K562 (cell line): Measurements from ENCODE around the gene CCNL2. TPM values are rescaled to one million over a fixed set of nuclear protein-coding genes. Genes with fewer than 3 reads are reported as not detected.

ENCODE experiments used
- ATAC-seq: fragments of 200-7000 bp; cut with Tn5 transposase; 3 replicates; pipeline ENCODE4 v1.9.1; 2020; ENCODE audit warnings: moderate library complexity
- BruUV-seq: library from RNA; stranded (reverse); fragments of 400-500 nt; replicated peaks from 2 replicates; lab custom pipeline; 2021; lab: Mats Ljungman, UMichigan
- CTCF ChIA-PET: fragments of 300-600 bp; formaldehyde crosslinking; extraction: SDS; loops from one replicate; lab custom pipeline; 2021; ENCODE audit warnings: low intra/inter-chr PET ratio; lab: Yijun Ruan, JAX
- POLR2A ChIA-PET: fragments of 300-600, 350-650 bp; sonication (Branson Sonifier 250); formaldehyde crosslinking; extraction: SDS; loops from one replicate; lab custom pipeline; 2021; ENCODE audit warnings: antibody characterized with exemption, inconsistent platforms; lab: Yijun Ruan, JAX
- DNase-seq, 4 experiments: peaks; one replicate each; pipeline versions ENCODE4 v3.0.0 to v3.0.0-alpha.2; 2011 to 2018; ENCODE audit warnings: low spot score in 3 of 4, mixed read lengths in 3 of 4; ENCODE audit errors: extremely low read depth in 1 of 4
- FAIRE-seq: peaks from 2 replicates; lab custom pipeline; 2011; peaks lifted over from hg19 to GRCh38; lab: Jason Lieb, UNC
- H2AFZ ChIP-seq: 2 replicates; pipeline ENCODE4 v1.6.0; 2011; ENCODE audit warnings: low read depth, low read length, control low read depth, inconsistent platforms
- H3K27ac ChIP-seq: fragments of 200-600 bp; 3 replicates; pipeline ENCODE4 v1.8.0; 2011; ENCODE audit warnings: low read depth, mild to moderate bottlenecking, control low read depth, inconsistent platforms, low read length, moderate library complexity, mixed read lengths; ENCODE audit errors: extremely low read depth
- H3K27me3 ChIP-seq, 2 experiments: fragments of 300-600 bp in 1 of 2; 2 replicates in 1 of 2; 3 replicates in 1 of 2; pipeline versions ENCODE4 v1.6.0 to v1.8.0; 2011; ENCODE audit warnings: inconsistent platforms in 2 of 2, low read length in 2 of 2, mild to moderate bottlenecking in 1 of 2, mixed read lengths in 1 of 2, moderate library complexity in 1 of 2; ENCODE audit not compliant: control insufficient read depth in 2 of 2, insufficient read depth in 2 of 2
- H3K36me3 ChIP-seq: fragments of 300-600 bp; 3 replicates; pipeline ENCODE4 v1.8.0; 2011; ENCODE audit warnings: mild to moderate bottlenecking, low read length, inconsistent platforms; ENCODE audit not compliant: control insufficient read depth, insufficient read depth
- H3K4me1 ChIP-seq, 2 experiments: fragments of 200-600 bp in 1 of 2; replicated peaks in 1 of 2; 2 replicates in 1 of 2; 3 replicates in 1 of 2; pipeline versions ENCODE4 v1.5.1 to v1.8.0; 2011; ENCODE audit warnings: inconsistent platforms in 2 of 2, low read length in 2 of 2, mild to moderate bottlenecking in 1 of 2, mixed read lengths in 1 of 2, moderate library complexity in 1 of 2; ENCODE audit not compliant: control insufficient read depth in 2 of 2, insufficient read depth in 2 of 2
- H3K4me2 ChIP-seq: 2 replicates; pipeline ENCODE4 v1.6.1; 2011; ENCODE audit warnings: low read length, control low read depth, inconsistent platforms, mixed read lengths; ENCODE audit not compliant: insufficient read depth
- H3K4me3 ChIP-seq: fragments of 200-600 bp; sonication (generic), shearing (Covaris generic); 2 replicates; pipeline ENCODE4 v1.5.1; 2016; ENCODE audit warnings: control low read depth, inconsistent platforms
- H3K79me2 ChIP-seq: fragments of 200-600 bp; 3 replicates; pipeline ENCODE4 v1.8.0; 2011; ENCODE audit warnings: low read length, inconsistent platforms; ENCODE audit not compliant: control insufficient read depth, insufficient read depth
- H3K9ac ChIP-seq, 2 experiments: 2 replicates each; pipeline versions ENCODE4 v1.6.0 to v1.6.1; 2011; ENCODE audit warnings: low read depth in 2 of 2, low read length in 2 of 2, control low read depth in 1 of 2, inconsistent platforms in 1 of 2, mild to moderate bottlenecking in 1 of 2, mixed read lengths in 1 of 2; ENCODE audit not compliant: insufficient read depth in 1 of 2
- H3K9me1 ChIP-seq: one replicate; pipeline ENCODE4 v1.6.0; 2011; ENCODE audit warnings: inconsistent platforms, mild to moderate bottlenecking, low read length, moderate library complexity; ENCODE audit not compliant: control insufficient read depth, insufficient read depth
- H3K9me3 ChIP-seq: replicated peaks from 2 replicates; pipeline ENCODE4 v1.5.1; 2011; ENCODE audit warnings: low read depth, low read length, inconsistent platforms; ENCODE audit not compliant: control insufficient read depth, insufficient read depth
- H4K20me1 ChIP-seq: replicated peaks from 2 replicates; pipeline ENCODE4 v1.6.1; 2011; ENCODE audit warnings: low read length, inconsistent platforms, mixed read lengths; ENCODE audit not compliant: control insufficient read depth, insufficient read depth
- CREB1 ChIP-seq, 2 experiments: sonication (generic) in 1 of 2; formaldehyde crosslinking in 1 of 2; IDR thresholded peaks; 2 replicates each; pipeline versions ENCODE4 v1.6.1 to v1.8.0; 2012 to 2022; ENCODE audit warnings: inconsistent platforms in 1 of 2, mild to moderate bottlenecking in 1 of 2, missing genetic modification reagents in 1 of 2, moderate library complexity in 1 of 2
- DIDO1 ChIP-seq: fragments of 450-650 bp; IDR thresholded peaks from 2 replicates; pipeline ENCODE4 v1.6.1; 2016; ENCODE audit warnings: low read depth, missing biosample characterization, missing genetic modification characterization
- E2F8 ChIP-seq: fragments of 450-650 bp; IDR thresholded peaks from 2 replicates; pipeline ENCODE4 v1.7.1; 2018; ENCODE audit warnings: mild to moderate bottlenecking, low read depth; ENCODE audit not compliant: partially characterized antibody
- ETS1 ChIP-seq: conservative IDR thresholded peaks from 2 replicates; pipeline ENCODE4 v1.6.1; 2011; ENCODE audit warnings: low read depth, mild to moderate bottlenecking, low read length; ENCODE audit not compliant: control insufficient read depth
- POLR2G ChIP-seq: fragments of 200-400 bp; formaldehyde crosslinking; IDR thresholded peaks from 2 replicates; pipeline ENCODE4 v1.6.1; 2017; ENCODE audit warnings: low read depth, mild to moderate bottlenecking, antibody characterized with exemption, low read length, moderate library complexity
- SIN3B ChIP-seq: fragments of 450-650 bp; IDR thresholded peaks from 2 replicates; pipeline ENCODE4 v1.6.1; 2017; ENCODE audit warnings: low read depth, mild to moderate bottlenecking, moderate library complexity
- UBTF ChIP-seq, 2 experiments: IDR thresholded peaks; 2 replicates each; pipeline ENCODE4 v1.6.1; 2012; ENCODE audit warnings: improper control_type of control experiment in 2 of 2, low read depth in 2 of 2, low read length in 2 of 2, borderline replicate concordance in 1 of 2
- ZC3H8 ChIP-seq: fragments of 450-650 bp; IDR thresholded peaks from 2 replicates; pipeline ENCODE4 v1.6.1; 2017
- ZNF253 ChIP-seq: fragments of 250-450 bp; sonication (Bioruptor Pico); conservative IDR thresholded peaks from 2 replicates; pipeline ENCODE4 v1.6.1; 2021; ENCODE audit warnings: mild to moderate bottlenecking
- ZNF277 ChIP-seq: fragments of 250-450 bp; sonication (Bioruptor Pico); IDR thresholded peaks from 2 replicates; pipeline ENCODE4 v1.8.0; 2022; ENCODE audit warnings: inconsistent platforms, mild to moderate bottlenecking, moderate library complexity, borderline replicate concordance
- WGBS: fragments of 100-300 bp; shearing (Covaris generic); methylation state at CpG from one replicate; pipeline ENCODE4 v1.1.6; 2016; ENCODE audit warnings: low coverage, mixed read lengths; ENCODE audit not compliant: insufficient coverage; ENCODE audit errors: missing lambda C conversion rate; 5-methylcytosine and 5-hydroxymethylcytosine counted together
- in situ Hi-C: fragments of 300-500 bp; cut with MboI; formaldehyde crosslinking; loops from 4 replicates; pipeline ENCODE4 v1.15.0; 2018; ENCODE audit warnings: inconsistent platforms, mixed read lengths
- intact Hi-C: fragments of 100-400 bp; cut with micrococcal nuclease; formaldehyde crosslinking; loops from 2 replicates; pipeline ENCODE4 v1.14.2; 2022
- polyA plus RNA-seq, 8 experiments: library from polyadenylated mRNA; depleted of rRNA in 4 of 8; stranded (reverse) in 5 of 8; unstranded in 3 of 8; fragments of >200 nt; fragmentation: Nextera tagmentation in 2 of 8; fragmentation: Illumina TruSeq in 1 of 8; extraction: Ambion mirVana in 2 of 8; extraction: Trizol in 1 of 8; gene quantifications; 2 replicates each; pipeline versions ENCODE4 v1.2.1 to v1.2.3, GENCODE V29; 2011 to 2014; ENCODE audit warnings: inconsistent platforms in 1 of 8, missing spikeins in 1 of 8
- total RNA-seq, 7 experiments: library from RNA; depleted of rRNA in 6 of 7; stranded (reverse); fragments of >200 nt in 6 of 7; fragmentation: Illumina TruSeq in 2 of 7; extraction: Trizol in 2 of 7; gene quantifications; 2 replicates each; pipeline versions ENCODE4 v1.2.1 to v1.2.3, GENCODE V29; 2011 to 2021; ENCODE audit warnings: low replicate concordance in 1 of 7

CCNL2 gene
- total and polyA plus RNA-seq, 9 of the 15 experiments (the other 6 are each of a cell fraction or from before 2014, with no cell fraction given): 2.8 to 287 (median 94.5) TPM

GRCh38 chr1:1336931-1337792, 62.0 kb downstream of the CCNL2 start:
- H3K79me2 ChIP-seq: peaks cover 2% of the 10 kb centered on the region; the same call in 2 of the 3 replicates
- WGBS: 95% methylated on average over 28 of the region's 32 CpGs
- peaks cover 26% of the 10 kb centered on the region; the same call in 1 of the 2 replicates for H4K20me1 ChIP-seq
- intact Hi-C loops (no loop called here), in situ Hi-C loops (no loop called here)
- peaks cover 76% of the 10 kb centered on the region; the same call in 2 of the 3 replicates for H3K36me3 ChIP-seq
- BruUV-seq: no TSS peak
- FAIRE-seq (no peak), ATAC-seq (no peak; the same call in 2 of the 3 replicates), DNase-seq (no peak)
- H3K4me3 ChIP-seq: no peak overlapping the region
- no peak overlapping the region for H2AFZ ChIP-seq
- peaks cover 2% of the 10 kb centered on the region; the same call in 1 of the 2 replicates for H3K9me3 ChIP-seq
- peak overlapping the region in 1 of 2 experiments; percentile 14; a peak in 1 of 4 replicates for H3K9ac ChIP-seq
- ChIA-PET CTCF (no interaction called here), POLR2A (interaction anchor here (0.6 to 1.7 kb wide), 8 partner anchors 9 to 277 kb away, joined by 3 to 7 read pairs (median 4); partner anchors contain the start of gene AURKAIP1)
- peaks cover 6% of the 10 kb centered on the region for H3K9me1 ChIP-seq
- no peaks in the 10 kb centered on the region for H3K27me3 ChIP-seq
- no peak overlapping the region for H3K4me2 ChIP-seq
- peaks cover 0 to 85% of the 10 kb centered on the region in 2 experiments; a peak in 2 of 5 replicates for H3K4me1 ChIP-seq
- no peak overlapping the region for H3K27ac ChIP-seq
- TF ChIP-seq DIDO1 (tag) (no peak), ZC3H8 (no peak), UBTF (IDR thresholded peaks at IDR 0.05; ENCODE audit: borderline replicate concordance in 1 of 2, low read depth in 2 of 2, low read length in 2 of 2) (no peak), SIN3B (no peak), E2F8 (no peak), POLR2G (peak; percentile 40; the same call in 1 of the 2 replicates), ETS1 (no peak), ZNF277 (CRISPR knock-in tag) (no peak), ZNF253 (CRISPR knock-in tag) (no peak), CREB1 (IDR thresholded peaks at IDR 0.05) (no peak), CREB1 (CRISPR knock-in tag; IDR thresholded peaks at IDR 0.05) (no peak)
